A549 treated with Hydrocortisone at 1 μM for 4 hours (cell line): ENCODE measurements around the gene CERS6. TPM values are rescaled to one million over a fixed set of nuclear protein-coding genes. Genes with fewer than 3 reads are reported as not detected.

Source experiments
- total RNA-seq: library from RNA; stranded (reverse); fragments of 200-300 nt; extraction: Qiagen RNA extraction; gene quantifications from 5 replicates; pipeline ENCODE4 v1.2.3, GENCODE V29; 2022

Gene CERS6, protein sequence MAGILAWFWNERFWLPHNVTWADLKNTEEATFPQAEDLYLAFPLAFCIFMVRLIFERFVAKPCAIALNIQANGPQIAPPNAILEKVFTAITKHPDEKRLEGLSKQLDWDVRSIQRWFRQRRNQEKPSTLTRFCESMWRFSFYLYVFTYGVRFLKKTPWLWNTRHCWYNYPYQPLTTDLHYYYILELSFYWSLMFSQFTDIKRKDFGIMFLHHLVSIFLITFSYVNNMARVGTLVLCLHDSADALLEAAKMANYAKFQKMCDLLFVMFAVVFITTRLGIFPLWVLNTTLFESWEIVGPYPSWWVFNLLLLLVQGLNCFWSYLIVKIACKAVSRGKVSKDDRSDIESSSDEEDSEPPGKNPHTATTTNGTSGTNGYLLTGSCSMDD
- total RNA-seq = 13.8 to 21.2 TPM (median 16.3 TPM) in 5 replicates

DNA sequence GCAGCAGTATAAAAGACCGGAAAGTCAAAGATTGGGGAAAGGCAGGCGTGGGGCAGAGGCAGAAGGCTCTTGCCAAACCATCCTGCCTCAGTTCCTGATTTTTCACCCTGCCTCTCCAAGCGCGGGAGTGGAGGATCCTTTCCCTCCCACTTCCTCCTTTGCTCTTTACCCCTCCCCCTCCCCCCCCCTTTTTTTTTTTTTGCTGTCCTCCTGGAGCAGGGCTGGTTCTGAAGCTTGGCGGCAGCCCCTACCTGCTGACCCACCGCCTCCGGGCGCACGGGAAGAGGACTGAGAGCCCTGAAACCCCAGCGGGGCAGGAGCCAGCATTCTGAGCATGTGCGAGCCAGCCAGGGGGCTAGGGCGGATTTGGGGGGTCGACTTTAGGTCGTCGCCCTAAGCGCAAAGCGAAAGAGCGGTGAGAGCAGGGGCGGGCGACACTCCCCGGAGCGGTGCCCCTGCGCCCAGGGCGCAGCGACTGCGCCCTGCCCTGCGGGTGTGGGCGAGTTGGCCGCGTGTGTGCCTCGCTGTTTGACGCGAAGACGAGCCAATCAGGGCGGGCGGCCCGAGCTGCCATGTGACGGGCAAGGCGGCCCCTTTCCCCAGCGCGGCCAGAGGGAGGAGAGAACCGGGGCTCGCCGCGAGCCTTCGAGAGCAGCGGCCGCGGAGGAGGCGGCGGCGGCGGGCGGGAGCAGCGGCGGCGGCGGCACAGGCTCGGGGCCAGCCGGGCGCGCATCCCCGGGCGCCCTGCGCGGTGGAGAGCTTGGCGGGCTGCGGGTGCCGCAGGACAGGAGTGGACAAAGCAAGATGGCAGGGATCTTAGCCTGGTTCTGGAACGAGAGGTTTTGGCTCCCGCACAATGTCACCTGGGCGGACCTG lies at the start of gene CERS6:
Gene CERS6 (plus strand): TSS at position 628 of the 876 bp plus-strand sequence. CDS start 177 bp downstream, at position 805.

DNA sequence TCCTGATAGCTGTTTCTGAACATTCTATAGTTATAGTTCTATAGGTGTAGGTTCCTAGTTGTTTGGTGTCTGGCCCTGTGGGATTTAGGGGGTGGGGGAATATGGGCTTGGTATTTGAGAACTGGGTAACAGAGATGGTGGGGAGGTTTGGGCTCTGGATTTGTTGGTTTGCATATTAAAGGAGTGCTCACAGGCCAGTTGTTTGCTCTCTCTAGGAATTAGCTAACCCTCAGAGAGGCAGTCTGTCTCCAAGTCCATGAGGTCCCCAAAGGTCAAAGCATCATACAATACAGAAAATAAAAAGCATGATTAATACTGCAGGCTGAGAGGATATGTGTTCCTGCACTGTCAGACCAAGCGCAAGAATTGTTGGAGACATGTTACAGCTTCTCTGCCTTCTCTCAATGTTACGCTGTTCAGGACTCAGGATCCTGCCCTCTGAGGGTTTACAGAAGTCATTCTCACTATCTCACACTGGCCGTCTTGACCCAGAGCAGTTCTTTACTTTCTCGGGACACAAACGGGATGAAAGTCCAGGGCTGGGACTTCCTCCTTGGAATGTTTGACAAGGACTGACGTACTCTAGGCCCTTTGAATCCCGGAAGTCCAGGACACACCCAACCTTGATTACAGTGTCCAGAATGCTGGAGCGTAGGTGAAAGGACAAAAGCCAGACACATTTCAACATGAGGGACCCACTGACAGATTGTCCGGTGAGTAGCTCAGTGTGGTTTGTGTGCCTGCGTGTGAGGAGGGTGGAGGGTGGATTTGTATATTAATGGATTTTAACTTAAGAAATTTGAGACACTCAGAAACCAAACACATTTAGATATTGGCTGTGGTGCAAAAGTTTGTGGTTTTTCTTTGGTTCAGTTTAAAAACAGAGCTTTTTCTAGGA lies 346.1 kb downstream of the CERS6 start, which contains the start of gene NOSTRIN:
Gene NOSTRIN (plus strand): TSS at position 677 of the 898 bp plus-strand sequence. CDS start 10 bp downstream, at position 687.

Other genes with a start within 250 kb of the CERS6 start
- gene STK39, start 208.7 kb upstream of the CERS6 start, total RNA-seq = 14.0 to 19.8 TPM (median 17.3 TPM) in 5 replicates